ENCODE results near the gene MUC7.
"Not testable (repeated sequence)": the region's sequence is repeated elsewhere in the genome, so short reads cannot be mapped to it uniquely, and the experiment has no call there.

The MUC7 gene

DNA sequence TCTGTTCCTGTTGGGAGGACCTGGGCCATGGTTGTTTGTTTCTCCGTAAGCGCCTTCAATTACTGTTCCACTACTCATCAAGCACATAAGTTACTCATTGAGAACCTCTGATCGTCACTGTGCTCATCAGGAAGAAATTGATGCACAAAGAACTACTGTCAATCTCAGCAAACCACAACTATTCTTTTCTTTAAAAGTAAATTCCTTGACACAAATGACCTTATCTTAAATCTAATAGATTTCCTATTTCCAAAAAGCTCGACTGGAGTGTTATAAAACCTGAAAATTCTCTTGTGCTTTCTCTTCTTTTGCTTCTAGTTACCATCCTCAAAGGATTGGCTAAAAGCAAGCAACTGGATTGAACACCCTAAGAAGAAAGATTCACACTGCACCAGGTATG is at the start of gene MUC7:
Gene MUC7, plus strand, starts transcription at position 301 of the 400 bp plus-strand sequence. CDS start 1,825 bp downstream, outside the sequence.
- no peak for DNase-seq (ENCODE audit: low read depth in 2 of 2, low spot score in 1 of 2)

DNA sequence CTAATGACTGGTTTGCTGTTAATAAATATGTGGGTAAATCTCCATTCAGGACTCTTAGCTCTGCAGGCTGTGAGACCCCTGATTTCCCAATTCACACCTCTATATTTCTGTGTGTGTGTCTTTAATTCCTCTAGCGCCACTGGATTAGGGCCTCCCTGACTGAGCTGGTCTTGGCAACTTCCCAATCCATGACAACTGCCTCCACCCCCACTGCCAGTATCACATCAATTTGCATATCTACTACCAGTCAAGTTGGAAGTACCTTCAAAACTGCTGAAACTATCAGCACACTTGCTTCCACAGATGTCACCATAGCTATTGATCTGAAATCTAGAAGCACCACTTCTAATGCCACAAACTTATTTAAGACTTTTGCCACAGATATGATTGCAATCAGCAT is 46.7 kb upstream of the MUC7 start:
- DNase-seq (ENCODE audit: low read depth in 2 of 2, low spot score in 1 of 2) = no peak

DNA sequence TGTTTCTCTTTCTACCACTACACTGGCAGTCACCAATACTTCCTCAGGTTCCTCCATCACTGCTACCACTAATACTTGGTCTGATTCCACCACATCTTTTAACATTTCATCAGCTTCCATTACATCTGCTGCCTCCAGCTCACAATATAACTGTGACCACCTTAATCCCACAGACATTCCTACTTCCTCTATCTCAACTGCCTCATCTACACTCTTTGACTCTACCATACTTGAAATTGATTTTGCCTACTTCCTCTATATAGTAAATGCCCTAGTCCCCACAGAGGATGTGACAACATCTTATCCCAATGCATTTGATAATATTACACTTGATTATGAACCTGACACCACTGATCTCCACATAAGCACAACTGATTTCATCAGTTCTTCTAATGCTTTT is 45.2 kb upstream of the MUC7 start:
- DNase-seq (ENCODE audit: low read depth in 2 of 2, low spot score in 1 of 2) = no peak

DNA sequence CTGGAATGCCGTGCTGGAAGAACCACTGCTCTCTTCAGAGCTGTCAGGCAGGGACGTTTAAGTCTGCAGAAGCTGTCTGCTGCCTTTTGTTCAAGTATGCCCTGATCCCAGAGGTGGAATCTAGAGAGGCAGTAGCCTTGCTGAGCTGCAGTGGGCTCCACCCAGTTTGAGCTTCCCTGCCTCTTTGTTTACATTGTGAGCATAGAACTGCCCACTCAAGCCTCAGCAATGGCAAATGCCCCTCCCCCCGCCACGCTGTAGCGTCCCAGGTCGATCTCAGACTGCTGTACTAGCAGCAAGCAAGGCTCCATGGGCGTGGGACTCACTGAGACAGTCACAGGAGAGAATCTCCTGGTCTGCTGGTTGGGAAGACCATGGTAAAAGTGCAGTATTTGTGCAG is 34.8 kb upstream of the MUC7 start:
- no peak for DNase-seq (ENCODE audit: low read depth in 2 of 2, low spot score in 1 of 2)

DNA sequence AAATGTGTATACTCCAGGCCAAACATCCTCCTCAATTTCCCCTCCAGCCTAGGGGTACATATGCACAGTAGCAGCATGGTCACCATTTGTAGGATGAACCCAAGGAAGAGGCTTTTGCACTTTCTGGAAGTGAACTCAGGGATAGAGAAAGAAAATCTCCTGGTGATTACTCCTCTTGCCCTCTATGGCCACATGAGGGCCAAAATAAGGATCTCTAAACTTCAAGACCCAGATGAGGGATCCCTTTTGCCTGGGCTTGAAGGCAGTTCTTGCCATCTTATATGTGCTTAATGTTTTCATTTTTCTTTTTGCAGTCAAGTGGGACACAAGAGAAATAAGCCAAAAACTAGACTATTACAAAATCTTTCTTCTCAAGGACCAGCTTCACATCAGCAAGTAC is 29.5 kb upstream of the MUC7 start:
- DNase-seq (ENCODE audit: low read depth in 2 of 2, low spot score in 1 of 2) = no peak

DNA sequence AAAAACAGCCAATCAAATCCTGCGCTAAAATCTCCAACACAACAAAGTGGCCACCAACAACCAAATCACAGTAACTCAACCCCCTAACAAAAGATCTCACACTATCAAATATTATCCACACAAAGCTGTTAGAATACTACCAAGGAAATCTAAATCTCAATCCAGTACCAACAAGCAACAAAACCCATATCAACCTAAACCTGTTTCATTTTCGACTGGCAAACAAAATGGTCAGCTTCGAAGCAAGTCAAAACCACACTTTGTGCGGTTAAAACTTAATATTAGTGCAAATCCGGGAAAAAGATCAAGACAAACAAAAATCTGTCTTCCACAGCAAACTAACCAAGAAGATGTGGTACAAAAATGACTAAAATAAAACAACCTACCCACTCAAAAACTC is 28.7 kb upstream of the MUC7 start:
- no peak for DNase-seq (ENCODE audit: low read depth in 2 of 2, low spot score in 1 of 2)

DNA sequence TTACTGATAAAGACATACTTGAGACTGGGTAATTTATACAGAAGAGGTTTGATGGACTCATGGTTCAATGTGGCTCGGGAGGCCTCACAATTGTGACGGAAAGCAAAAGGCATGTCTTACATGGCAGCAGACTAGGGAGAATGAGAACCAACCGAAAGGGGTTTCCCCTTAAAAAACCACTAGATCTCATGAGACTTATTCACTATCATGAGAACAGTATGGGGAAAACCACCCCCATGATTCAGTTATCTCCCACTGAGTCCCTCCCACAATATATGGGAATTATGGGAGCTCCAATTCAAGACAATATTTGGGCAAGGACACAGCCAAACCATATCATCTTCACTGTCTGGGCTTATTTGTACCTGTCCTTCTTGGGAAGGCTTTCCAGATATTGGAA is 22.8 kb upstream of the MUC7 start:
- no peak for DNase-seq (ENCODE audit: low read depth in 2 of 2, low spot score in 1 of 2)

DNA sequence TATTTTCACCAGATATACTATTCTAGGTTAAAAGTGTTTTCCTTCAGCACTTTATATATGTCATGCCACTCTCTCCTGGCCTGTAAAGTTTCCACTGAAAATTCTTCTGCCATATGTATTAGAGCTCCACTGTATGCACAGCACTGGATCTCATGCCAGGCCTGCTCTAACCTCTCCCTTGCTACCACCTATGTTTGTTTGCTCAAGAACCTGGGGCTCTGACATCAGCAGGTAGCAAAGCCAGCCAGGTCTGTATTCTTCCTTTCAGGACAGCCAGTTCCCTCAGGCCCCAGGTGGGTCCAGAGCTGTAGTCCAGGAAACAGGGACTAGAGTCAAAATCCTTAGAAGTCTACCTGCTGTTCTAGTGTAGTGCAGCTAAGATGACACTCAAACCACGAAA is 19.1 kb upstream of the MUC7 start:
- DNase-seq (ENCODE audit: low read depth in 2 of 2, low spot score in 1 of 2) = no peak

DNA sequence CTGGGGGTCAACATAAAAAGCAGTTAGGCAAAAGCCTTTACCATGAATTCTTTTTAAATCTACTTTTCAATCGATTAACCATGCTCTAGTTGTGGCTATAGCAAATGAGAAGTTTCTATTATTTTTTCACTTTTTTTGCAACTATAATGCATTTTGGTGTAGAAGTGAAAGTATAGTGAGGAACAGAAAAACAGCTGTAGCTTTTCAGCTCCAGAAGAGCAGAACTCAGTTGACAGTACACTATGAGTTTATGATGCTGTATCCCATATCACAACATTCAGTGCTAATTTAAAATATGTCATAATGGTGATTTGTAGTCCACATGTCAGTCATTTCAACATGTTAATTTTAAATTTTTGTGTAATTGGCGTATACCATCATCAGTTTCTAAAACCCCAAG is 8.7 kb upstream of the MUC7 start:
- no peak for DNase-seq (ENCODE audit: low read depth in 2 of 2, low spot score in 1 of 2)

DNA sequence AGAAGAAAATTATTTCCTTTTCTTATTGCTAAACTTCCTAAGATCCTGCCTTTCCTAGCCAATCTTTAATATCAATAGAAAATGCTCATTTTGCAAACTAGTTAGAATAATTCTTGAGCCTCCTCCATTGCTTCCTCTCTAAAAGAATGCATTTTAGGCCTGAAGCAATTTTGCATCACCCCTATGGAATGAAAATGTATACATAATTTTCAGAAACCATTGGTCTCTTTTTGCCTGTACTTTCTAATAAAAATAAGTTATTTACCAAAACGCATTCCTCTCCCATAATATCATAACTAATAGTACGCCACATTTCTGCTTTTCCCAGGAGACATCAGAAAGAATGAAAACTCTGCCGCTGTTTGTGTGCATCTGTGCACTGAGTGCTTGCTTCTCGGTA is 1.7 kb downstream of the MUC7 start:
- no peak for DNase-seq (ENCODE audit: low read depth in 2 of 2, low spot score in 1 of 2)

DNA sequence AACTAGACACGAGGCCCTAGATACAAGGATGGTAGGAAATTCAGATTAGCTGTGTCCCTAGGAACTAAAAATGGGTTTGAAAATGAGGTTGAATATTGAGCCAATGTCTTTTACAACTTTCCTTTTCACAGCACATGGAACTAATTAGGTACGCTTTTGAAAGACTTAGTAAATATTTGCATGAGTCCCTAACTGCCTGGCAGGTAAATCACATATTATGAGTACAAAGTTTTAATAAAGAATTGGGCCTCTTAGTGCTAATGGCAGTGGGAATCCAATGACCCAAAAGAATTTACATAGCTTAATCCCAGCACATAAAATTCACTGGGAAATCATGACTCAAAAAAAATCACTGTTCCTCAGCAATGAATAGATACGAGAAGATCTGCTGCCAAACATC is 16.8 kb downstream of the MUC7 start:
- no peak for DNase-seq (ENCODE audit: low read depth in 2 of 2, low spot score in 1 of 2)

DNA sequence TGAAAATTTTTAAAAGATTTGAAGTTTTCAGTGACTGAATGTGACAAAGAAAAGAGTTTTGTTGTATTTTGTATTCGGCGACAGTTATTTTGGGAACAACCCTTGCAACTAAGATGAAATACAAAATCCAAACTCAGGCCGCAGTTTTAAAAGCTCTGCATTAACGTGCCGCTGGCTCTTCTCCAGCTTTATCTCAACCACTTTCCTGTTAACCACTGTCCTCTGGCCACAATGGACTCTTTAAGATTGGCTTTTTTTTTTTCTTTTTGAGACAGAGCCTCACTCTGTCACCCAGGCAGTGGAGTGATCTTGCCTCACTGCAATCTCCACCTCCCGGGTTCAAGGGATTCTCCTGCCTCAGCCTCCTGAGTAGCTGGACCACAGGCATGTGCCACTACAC is 24.2 kb downstream of the MUC7 start:
- DNase-seq (ENCODE audit: low read depth in 2 of 2, low spot score in 1 of 2) = no peak

DNA sequence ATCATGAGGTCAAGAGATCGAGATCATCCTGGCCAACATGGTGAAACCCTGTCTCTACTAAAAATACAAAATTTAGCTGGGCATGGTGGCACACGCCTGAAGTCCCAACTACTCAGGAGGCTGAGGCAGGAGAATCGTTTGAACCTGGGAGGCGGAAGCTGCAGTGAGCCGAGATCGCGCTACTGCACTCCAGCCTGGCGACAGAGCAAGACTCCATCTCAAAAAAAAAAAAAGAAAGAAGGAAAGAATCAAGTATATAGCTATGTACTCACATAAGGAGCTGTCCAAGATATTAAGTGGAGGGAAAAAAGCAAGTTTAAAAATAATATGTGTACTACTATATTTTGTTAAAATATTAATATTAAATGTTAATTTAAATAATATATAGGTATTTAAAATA is 29.8 kb downstream of the MUC7 start:
- not testable (repeated sequence) for DNase-seq (ENCODE audit: low read depth in 2 of 2, low spot score in 1 of 2)

DNA sequence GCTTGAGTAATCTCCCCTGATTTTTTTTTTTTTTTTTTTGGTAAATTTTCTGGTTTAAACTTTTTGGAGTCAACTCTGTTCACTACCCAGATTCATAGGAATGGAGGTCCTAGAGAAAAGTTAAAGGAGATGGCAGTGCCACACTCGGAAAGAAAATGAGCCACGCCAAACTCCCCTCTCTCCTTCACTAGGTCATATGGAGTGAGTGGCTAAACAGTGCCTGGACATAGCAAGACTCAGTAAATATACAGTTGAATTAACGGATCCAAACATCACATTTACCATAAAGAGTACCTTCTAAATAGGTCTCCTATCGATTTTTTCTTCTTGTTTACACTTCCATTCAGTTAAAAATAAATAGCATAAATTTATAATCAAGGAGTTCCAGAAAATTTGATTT is 32.7 kb downstream of the MUC7 start:
- no peak for DNase-seq (ENCODE audit: low read depth in 2 of 2, low spot score in 1 of 2)

DNA sequence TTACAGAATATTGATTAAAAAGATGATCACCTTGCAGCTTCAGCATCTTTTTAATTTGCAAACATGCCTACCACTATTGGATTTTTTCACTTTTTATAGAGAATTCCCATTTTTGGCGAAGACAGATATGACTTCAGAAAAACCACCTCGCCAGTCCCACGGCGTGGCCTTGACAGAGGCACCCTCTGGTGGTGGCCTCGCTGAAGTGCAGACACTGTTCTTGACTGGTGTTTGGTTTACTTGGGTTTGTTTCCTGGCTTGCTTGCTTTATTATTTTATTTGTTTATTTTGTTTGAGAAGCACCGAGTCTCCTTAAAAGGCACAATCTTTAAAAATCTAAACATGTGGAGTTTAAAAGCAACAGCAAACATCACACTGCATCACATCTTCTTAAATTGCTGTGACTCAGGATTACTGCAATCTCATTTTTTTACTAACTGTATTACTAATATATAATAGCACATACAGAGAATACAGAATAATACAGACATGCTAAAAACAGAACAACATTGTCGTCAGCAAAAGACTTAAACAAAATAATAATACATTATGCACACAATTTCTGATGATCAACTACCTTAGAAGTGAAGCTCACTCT is 33.3 kb downstream of the MUC7 start:
- DNase-seq (ENCODE audit: low read depth in 2 of 2, low spot score in 1 of 2) = peak in 1 of 2 donors; percentile 9

DNA sequence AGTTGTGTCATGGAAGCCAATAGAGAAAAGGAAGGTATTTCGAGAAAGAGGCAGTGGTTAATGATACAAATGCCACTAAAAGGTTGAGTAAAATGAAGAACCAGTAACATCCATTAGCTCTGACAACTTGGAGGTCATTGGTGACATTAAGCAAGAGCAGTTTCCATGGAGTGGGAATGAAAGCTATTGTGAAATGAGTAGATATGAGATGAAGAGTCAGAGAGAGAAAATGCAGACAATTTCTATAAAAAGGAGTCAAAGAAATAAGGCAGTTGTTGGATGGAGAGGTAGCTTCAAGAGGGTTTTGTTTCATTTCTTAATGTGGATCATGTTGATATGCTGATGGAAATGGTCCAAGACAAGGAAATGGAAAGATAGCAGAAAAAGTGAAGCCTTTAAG is 36.8 kb downstream of the MUC7 start:
- no peak for DNase-seq (ENCODE audit: low read depth in 2 of 2, low spot score in 1 of 2)

DNA sequence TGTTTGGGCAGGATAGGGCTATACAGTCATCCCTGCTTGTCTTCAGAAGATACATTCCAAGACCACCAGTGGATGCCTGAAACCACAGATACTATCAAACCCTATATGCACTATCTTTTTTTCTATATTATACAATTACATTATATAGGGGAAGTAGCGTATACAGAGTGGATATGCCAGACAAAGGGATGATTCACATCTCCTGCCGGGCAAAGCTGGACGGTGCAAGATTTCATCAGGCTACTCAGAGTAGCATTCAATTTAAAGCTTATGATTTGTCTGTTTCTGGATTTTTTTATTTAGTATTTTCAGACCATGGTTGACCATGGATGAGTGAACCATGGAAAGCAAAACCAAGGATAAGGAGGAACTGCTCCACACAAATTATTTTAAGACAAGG is 39.4 kb downstream of the MUC7 start:
- no peak for DNase-seq (ENCODE audit: low read depth in 2 of 2, low spot score in 1 of 2)

DNA sequence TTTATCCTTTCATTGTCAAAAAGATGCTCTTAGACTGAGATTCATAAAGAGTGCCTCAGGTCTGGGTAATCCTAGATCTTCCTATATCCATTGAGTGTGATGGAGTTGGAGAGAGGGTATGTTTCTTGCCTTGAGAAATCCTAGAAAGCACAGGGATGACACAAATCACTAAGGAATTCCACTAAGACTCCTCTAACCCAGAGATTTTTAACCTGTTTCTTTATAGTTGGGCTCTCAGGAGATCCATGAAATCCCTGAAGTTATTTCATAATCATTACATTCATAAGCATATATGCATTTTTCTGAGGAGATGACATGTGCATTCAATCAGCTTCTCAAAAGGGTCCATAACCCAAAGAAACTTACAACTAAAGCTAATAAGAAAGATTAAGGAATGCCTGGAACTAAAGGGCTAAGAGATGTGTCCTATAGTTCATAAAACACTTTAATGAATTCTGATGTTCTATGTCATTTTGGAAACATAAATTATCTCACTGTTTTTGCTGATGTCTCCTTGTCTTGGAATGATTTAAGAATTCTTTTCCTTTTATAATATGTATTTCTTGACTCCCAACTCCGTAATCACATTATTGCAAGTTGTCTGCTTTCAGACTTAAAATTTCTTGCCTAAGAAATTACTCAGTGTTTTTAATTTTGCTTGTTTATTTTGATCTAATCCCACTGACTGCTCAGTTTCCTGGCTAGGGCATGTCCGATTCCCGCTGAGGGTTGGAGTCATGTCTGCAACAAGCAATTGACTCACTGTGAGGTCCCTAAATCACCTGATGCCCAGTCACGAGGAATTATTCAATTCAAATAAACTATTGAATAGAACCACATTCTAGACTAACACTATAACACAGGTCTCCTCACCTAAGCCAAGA is 43.6 kb downstream of the MUC7 start:
- DNase-seq (ENCODE audit: low read depth in 2 of 2, low spot score in 1 of 2) = no peak

DNA sequence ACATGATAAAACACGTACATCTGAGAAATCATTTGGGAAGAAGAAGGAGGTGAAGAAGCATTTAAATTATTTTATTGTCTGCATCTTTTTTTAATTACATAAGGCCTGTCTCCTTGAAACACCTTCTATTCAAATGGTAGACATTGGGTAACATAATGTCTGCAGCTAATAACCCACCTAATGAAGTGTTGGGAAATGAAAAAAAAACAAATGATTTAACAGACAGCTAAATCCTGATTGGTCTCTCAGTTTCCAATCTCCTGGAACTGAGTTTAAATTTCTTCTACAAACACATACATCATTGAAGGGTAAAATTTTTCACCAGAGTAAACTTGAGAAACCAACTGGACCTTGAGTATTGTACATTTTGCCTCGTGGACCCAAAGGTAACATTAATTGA is 46.3 kb downstream of the MUC7 start, which contains the start of gene AMTN:
Gene AMTN, plus strand, starts transcription at position 301 of the 400 bp plus-strand sequence. CDS start 209 bp downstream, outside the sequence.
- DNase-seq (ENCODE audit: low read depth in 2 of 2, low spot score in 1 of 2) = no peak

DNA sequence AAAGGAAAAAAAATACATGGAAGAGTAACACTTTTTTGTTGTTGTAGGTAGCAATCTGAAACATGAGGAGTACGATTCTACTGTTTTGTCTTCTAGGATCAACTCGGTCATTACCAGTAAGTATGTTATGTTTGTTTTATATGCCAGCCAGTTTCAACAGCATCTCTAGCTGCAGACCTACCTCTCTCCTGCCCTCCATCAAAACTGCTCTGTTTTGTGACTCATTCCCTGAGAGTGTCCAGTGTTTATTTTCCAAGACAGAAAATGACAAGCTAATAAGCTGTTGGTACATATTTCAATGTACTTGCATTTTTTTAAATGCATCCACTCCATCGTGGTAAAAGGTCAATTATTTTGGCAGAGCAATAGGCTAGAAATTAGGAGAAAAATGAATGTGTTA is 46.7 kb downstream of the MUC7 start:
- no peak for DNase-seq (ENCODE audit: low read depth in 2 of 2, low spot score in 1 of 2)

DNA sequence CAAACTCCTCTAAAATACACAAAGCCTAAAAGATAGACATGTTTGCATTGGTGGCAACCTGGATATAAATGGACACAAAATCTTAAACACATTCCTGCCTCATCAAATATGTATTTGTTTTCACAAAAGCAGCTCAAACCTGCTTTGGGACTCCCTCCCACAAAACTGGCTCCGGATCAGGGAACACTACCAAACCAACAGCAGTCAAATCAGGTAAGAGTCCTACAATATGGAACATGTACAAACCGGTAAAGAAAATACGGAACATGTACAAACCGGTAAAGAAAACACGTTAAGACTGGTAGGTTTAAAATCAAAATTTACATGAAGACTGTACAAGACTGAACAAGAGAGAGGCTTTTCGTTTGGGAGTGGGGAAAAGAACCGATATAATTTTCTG is 50.6 kb downstream of the MUC7 start:
- DNase-seq (ENCODE audit: low read depth in 2 of 2, low spot score in 1 of 2) = no peak

DNA sequence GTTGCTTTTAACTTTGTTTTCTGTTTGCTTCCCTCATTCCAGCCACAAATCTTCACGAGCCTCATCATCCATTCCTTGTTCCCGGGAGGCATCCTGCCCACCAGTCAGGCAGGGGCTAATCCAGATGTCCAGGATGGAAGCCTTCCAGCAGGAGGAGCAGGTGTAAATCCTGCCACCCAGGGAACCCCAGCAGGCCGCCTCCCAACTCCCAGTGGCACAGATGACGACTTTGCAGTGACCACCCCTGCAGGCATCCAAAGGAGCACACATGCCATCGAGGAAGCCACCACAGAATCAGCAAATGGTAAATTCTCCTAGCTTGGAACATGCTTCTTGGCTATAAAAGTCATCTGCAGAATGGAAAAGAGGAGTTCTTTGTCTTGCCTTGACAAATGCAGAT is 59.0 kb downstream of the MUC7 start:
- no peak for DNase-seq (ENCODE audit: low read depth in 2 of 2, low spot score in 1 of 2)

DNA sequence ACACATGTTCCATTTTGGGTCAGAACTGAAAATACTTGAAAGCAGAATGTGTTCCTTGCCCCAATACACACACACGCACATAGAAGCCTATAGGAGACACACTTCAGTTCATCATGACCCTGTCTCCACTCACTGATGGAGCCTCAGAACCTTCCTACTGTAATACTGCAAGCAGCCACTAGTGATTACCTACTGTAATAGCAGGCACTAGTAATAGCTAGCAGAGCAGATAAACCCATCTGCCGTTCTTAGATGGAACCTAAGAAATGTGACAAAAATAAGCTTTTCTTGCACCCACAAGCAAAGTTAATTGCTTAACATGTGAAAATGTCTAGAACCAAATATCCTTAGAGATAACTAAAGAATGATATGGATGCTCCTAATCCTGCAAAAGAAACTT is 60.0 kb downstream of the MUC7 start:
- DNase-seq (ENCODE audit: low read depth in 2 of 2, low spot score in 1 of 2) = no peak
